ENCODE measurements around the gene PRDM16.

PRDM16 gene

DNA sequence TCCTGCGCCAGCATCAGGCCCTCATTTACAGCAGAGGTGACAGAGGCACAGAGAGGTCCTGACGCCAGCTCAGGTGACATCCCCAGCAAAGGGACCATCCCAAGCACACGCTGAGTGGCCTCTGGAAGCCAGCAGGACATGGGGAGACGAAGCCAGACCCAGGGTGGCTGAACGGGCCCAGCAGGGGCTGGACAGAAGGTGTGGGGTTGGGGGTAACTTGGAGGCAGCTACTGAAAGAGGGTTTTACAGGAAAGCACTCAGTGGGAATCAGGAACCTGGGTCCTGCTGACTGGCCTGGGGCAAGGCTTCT is 383.8 kb downstream of the PRDM16 start:
- DNase-seq (ENCODE audit: extremely low read depth in 1 of 2, low read depth in 1 of 2), result no peak

DNA sequence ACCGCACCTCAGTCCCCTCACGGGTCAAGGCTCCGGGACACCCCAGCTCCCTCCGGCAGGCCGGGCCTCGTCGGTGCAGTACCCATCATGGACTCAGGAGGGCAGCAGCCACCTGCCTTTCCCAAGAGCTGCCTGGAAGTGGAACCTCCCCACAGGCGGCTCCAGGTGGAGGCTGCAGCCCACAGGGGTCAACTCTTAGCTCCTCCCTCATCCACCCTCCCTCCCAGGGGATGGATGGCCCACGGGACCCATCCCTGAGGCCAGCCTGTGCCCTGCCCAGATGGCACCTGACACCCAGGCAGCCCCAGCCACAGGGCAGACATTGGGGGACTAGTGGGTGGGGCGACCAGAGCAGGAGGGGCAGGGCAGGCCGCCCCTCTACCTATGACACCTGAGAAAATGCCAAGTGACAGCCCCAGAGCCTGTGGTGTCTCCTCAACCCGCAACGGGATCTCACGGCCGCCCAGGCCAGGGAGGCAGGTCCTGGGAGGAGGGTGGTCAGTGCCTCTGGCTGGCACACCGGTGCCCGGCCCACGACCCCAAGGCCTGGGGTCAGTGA is 384.3 kb downstream of the PRDM16 start:
- DNase-seq (ENCODE audit: extremely low read depth in 1 of 2, low read depth in 1 of 2), result peak; percentile 15 to 50

DNA sequence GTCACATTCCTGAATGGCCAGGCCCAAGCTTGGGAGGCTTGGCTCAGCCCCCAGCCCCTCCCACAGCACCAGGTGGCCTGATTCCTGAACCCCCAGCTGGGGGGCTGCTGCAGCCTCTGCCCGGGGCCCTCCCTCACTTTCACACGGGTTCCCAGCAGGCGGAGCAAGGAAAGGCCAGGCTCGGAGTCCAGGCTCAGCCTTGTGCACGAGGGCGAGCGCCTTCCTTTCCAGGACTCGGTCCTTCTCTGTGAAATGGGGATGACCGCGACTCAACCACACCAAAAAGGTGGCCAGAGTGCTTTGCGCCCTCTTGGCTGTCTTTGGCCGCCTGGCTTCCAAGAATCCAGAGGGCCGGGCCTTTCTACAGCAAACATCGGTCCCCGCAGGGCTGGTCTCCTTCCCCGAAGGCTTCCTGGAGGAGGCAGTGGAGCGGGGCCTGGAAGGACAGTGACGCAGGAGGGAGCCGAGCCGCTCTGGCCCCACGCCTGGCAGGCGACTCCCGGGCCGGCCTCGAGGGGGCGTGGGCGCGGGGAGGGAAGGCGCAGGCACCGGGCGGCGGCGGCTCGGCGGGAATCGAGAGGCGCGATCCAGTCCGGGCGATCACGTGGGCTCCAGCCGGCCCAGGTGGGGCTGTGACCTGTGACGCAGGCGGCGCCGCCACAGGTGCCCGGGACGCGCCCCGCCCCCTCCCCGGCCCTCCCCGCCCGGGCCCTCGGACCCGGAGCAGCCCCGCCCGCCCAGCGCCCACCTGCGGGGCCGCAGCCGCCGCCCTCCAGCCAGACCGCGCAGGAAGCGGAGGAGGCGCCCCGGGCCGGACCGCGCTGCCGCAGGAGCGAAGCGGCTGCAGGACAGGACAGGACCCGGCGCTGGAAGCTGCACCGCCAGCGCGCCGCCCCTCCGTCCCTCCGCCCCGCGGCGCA is 385.1 kb downstream of the PRDM16 start, which contains the start of gene ARHGEF16:
Gene ARHGEF16, plus strand, starts transcription at position 775 of the 920 bp plus-strand sequence. CDS start 8,420 bp downstream, outside the sequence.
- DNase-seq (ENCODE audit: extremely low read depth in 1 of 2, low read depth in 1 of 2), result peak in 1 of 2 donors; percentile 15

DNA sequence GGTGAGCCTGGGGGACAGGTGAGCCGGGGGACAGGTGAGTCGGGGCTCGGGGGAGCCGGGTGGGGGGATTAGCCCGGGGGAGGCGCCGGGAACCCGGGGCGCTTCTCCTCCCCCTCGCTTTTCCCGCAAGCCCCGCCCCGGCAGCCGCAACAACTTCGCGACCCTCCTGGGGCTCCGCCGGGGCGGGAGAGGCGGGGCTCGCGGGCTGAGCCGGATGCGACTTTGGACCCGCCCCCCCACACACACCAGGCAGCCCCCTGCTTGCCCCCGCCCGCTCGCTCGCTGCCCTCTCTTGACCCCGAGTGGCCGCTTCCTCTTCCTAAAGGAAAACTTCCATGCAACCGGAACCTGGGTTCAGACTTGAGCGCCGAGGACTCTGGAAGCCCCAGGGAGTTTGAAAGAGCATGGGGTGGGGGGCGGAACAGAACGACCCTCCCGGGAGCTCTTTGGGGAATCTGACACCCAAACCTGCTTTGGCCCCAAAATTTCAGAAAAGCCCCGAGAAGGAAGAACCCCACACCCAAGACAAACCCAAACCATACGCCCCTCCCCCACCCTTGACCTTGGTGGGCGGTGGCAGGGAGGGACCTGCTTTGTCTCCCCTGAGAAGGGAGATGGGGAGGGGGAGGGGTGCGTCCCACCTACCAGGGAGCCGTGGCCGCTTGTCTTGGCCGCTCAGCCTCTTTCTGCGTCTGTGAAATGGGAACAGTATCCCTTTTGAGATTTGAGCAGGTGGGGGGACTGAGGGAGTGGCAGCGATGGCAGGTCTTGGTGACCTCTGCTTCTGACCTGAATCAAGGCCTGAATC is 386.0 kb downstream of the PRDM16 start:
- DNase-seq (ENCODE audit: extremely low read depth in 1 of 2, low read depth in 1 of 2), result no peak

GRCh38 chr1:3455670-3456448 is 386.9 kb downstream of the PRDM16 start:
- DNase-seq (ENCODE audit: extremely low read depth in 1 of 2, low read depth in 1 of 2), result no peak

- no peak for DNase-seq (ENCODE audit: extremely low read depth in 1 of 2, low read depth in 1 of 2)
These were observed 387.5 kb downstream of the PRDM16 start for GRCh38 chr1:3456449-3456963.

- DNase-seq (ENCODE audit: extremely low read depth in 1 of 2, low read depth in 1 of 2), result no peak
These were observed 388.2 kb downstream of the PRDM16 start for GRCh38 chr1:3456964-3457909.

GRCh38 chr1:3457910-3458883 is 389.2 kb downstream of the PRDM16 start:
- no peak for DNase-seq (ENCODE audit: extremely low read depth in 1 of 2, low read depth in 1 of 2)

DNA sequence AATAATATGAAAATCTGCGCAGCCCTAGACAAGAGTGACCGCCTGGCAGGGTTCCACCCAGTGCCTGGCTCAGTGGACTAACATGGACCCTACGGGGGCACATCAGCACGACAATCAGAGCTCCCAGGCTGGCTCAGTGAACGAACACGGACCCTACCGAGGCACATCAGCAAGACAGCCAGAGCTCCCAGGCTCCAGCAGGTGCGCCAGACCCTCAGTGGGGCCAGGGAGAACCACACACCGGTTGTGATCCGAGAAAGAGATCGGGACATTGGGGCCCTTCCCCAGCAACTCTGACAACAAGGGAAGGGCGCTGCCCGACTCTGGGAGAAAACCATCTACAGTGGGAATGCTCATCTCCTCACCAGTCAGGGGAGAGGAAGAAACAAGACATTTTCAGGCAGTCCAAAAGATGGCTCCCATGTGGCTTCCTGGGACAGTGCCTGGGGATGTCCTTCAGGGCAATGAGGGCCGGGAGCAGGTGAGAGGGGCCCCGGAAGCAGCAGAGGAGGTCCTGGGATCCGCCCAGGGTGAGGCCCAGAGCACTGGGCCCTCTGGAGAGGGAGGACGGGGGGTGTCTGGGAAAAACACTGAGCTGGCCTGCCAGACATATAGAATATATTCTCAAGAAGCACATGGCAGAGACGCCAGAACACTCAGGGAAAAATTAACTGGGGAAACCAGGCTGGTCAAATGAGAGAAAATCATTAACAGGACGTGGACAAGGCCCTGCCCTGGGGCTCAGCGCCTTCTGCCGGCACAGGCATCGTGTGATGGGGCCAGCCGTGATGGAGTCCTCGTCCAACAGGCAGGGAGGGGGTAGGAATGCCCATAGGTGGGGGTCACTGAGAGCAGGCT is 390.3 kb downstream of the PRDM16 start:
- DNase-seq (ENCODE audit: extremely low read depth in 1 of 2, low read depth in 1 of 2), result no peak

DNA sequence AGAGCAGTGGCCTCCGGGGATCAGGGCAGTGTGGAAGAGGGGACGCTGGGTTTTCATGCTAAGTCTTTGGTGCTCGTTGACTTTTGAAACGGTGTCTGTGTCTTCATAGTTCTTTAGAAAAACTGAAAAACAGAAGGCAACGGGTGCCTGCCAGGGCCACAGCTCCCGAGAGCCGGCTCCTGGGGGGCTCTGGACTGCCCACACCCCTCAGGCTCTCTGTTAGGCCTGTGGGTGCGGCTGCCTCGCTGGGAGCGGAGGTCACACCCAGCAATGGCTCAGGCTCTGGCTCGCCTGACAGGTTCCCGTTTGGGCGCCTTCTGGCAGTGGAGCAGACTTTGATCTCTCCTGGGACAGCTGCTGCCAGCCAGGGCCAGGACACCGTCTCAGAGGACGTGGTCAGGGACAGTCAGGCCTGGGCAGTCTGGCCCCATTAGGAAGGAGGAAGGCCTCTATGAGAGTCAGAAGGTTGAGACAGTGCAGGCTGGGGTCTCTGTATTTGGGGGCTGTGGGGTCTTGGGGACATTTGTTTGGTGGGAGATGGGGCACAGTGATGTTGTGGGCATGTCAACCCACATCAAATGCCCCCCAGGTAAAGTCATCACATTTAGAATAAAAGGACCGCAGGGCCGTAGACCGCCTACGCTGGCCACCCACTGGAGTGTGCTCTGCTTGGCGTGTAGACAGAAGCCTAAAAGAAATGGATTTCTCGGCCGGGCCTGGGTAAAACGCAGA is 391.1 kb downstream of the PRDM16 start:
- no peak for DNase-seq (ENCODE audit: extremely low read depth in 1 of 2, low read depth in 1 of 2)

DNA sequence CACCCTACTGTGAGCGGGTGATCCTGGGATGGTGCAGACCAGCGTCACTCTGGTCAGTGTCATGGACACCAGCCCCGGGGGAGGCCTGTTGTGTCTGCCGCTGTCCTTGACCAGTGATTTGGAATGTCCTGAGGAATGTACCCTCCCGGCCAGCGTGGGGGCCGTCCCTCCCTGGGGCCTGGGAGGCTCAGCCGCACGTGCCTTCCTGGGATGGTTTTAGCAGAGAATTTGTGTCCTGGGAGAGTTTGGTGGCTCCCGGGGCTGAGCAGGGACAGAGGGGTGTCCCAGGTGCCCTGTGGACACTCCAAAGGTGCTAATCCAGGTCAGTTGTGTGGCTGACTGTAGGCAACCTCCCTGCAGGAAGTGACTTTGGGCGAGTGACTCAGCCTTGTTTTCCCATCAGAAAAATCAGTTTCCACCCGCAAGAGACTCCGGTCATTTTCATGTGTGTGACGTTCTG is 391.7 kb downstream of the PRDM16 start:
- no peak for DNase-seq (ENCODE audit: extremely low read depth in 1 of 2, low read depth in 1 of 2)

DNA sequence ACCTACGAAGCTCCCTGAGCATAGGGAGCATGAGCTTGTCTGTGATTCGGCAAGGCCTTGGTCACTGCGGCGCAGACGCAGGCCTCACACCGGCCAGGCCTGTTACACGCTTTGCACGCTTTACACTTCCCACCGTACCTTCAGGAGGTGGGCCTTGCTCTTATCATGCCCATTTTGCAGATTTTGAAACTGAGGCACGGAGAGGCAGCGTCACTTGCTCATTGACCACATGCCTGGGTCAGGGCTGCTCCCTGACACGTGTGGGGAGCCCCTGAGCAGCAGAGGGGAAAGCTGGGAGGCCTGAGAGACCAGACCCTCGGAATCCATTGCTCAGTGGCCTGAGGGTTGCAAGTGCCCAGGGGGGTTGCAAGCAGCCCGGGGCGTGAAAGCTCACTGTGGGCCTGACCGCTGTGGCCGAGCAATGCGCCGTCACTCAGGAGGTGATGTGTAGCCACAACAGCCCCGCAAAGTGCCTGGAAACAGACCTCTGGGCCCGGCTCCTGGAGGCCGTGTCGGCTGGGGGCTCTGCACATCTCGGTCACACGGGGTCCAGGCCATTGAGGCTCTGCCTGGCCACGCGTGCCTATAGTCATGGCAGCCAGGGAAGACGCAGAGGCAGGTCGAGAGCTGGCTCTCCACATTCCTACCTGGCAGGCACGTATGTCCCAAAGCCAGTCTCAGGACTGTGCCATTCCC is 392.4 kb downstream of the PRDM16 start:
- DNase-seq (ENCODE audit: extremely low read depth in 1 of 2, low read depth in 1 of 2), result no peak

GRCh38 chr1:3461934-3462275 is 392.9 kb downstream of the PRDM16 start:
- DNase-seq (ENCODE audit: extremely low read depth in 1 of 2, low read depth in 1 of 2), result no peak

DNA sequence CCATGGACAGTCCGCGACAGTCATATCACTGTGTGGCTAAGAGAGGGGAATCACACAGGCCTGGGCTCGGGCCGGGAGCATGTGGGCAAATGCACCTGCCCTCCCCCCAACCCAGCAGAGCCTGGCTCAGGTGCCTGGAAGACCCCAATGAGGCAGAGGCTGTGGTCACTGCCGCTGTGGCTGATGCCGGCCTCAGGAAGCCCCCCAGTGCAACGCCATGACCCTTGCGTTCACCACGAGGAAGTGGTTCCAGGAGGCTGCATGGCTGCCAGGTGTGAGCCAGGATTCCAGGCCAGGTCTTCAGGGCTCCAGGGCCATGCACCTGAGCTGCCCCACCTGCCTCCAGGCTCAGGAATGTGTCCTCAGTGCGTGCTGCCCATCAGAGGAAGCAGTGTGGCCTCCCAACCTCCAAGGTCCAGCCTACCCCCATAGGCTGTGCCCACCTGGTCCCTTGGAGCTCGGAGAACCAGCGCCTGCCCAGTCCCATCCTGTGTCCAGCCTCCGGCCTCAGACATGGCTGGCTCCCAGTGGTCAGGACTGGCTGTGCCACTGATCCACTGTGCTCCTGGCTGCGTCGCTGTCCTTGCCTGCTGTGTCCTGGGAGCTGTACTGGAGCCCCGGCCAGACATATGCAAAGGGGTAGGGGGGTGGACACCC is 393.5 kb downstream of the PRDM16 start:
- DNase-seq (ENCODE audit: extremely low read depth in 1 of 2, low read depth in 1 of 2), result no peak

GRCh38 chr1:3463013-3463385 is 394.0 kb downstream of the PRDM16 start:
- DNase-seq (ENCODE audit: extremely low read depth in 1 of 2, low read depth in 1 of 2), result no peak

GRCh38 chr1:3463408-3463863 is 394.4 kb downstream of the PRDM16 start:
- no peak for DNase-seq (ENCODE audit: extremely low read depth in 1 of 2, low read depth in 1 of 2)

Measured in activated CD8-positive, alpha-beta memory T cell treated with anti-CD3 and anti-CD28 coated beads for 1 hour (primary cell).